HepG2 (cell line): ENCODE data around the gene SEMA3F. TPM values are rescaled to one million over a fixed set of nuclear protein-coding genes. Genes with fewer than 3 reads are reported as not detected.

Experiments used
- CEBPB ChIP-seq: IDR thresholded peaks from 2 replicates; pipeline ENCODE4 v1.6.1; 2011; ENCODE audit warnings: low read depth, low read length, improper control_type of control experiment, borderline replicate concordance
- HOXA7 ChIP-seq: sonication (generic); formaldehyde crosslinking; IDR thresholded peaks from 2 replicates; pipeline ENCODE4 v1.8.1; 2022; ENCODE audit warnings: mild to moderate bottlenecking, missing genetic modification reagents, moderate library complexity
- MIXL1 ChIP-seq: IDR thresholded peaks from 2 replicates; pipeline ENCODE4 v1.6.1; 2016
- MXD3 ChIP-seq: IDR thresholded peaks from 2 replicates; pipeline ENCODE4 v1.6.1; 2016; ENCODE audit warnings: mild to moderate bottlenecking, missing biosample characterization, missing genetic modification reagents
- MXD4 ChIP-seq: IDR thresholded peaks from 2 replicates; pipeline ENCODE4 v1.6.1; 2016; ENCODE audit warnings: mild to moderate bottlenecking, missing biosample characterization, missing genetic modification reagents
- NCOA2 ChIP-seq: sonication (generic); formaldehyde crosslinking; IDR thresholded peaks from 2 replicates; pipeline ENCODE4 v1.8.0; 2022; ENCODE audit warnings: inconsistent platforms
- NFKB2 ChIP-seq: sonication (generic); formaldehyde crosslinking; IDR thresholded peaks from 2 replicates; pipeline ENCODE4 v1.4.0; 2020; ENCODE audit warnings: missing genetic modification reagents, borderline replicate concordance
- NPAS2 ChIP-seq: sonication (generic); formaldehyde crosslinking; IDR thresholded peaks from 2 replicates; pipeline ENCODE4 v1.8.0; 2022; ENCODE audit warnings: mild to moderate bottlenecking, missing genetic modification reagents, borderline replicate concordance
- PHB2 ChIP-seq: fragments of 450-650 bp; IDR thresholded peaks from 2 replicates; pipeline ENCODE4 v1.6.1; 2018; ENCODE audit not compliant: partially characterized antibody
- SIN3A ChIP-seq: IDR thresholded peaks from 2 replicates; pipeline ENCODE4 v1.6.1; 2011; ENCODE audit warnings: low read depth, mild to moderate bottlenecking, control low read depth, low read length, borderline replicate concordance
- SMAD9 ChIP-seq: sonication (generic); formaldehyde crosslinking; IDR thresholded peaks from 2 replicates; pipeline ENCODE4 v1.5.1; 2020; ENCODE audit warnings: mild to moderate bottlenecking, missing genetic modification reagents
- SMARCC2 ChIP-seq: fragments of 450-650 bp; IDR thresholded peaks from 2 replicates; pipeline ENCODE4 v1.6.1; 2017; ENCODE audit warnings: antibody characterized with exemption, mild to moderate bottlenecking
- STAT5B ChIP-seq: sonication (generic); formaldehyde crosslinking; IDR thresholded peaks from 2 replicates; pipeline ENCODE4 v1.4.0; 2020; ENCODE audit warnings: missing genetic modification reagents
- ZFAT ChIP-seq: sonication (generic); formaldehyde crosslinking; conservative IDR thresholded peaks from 2 replicates; pipeline ENCODE4 v1.8.1; 2023; ENCODE audit warnings: missing genetic modification reagents, inconsistent platforms
- ZNF260 ChIP-seq: sonication (generic); formaldehyde crosslinking; IDR thresholded peaks from 2 replicates; pipeline ENCODE4 v1.4.0; 2020; ENCODE audit warnings: missing genetic modification reagents, low read depth, mild to moderate bottlenecking, borderline replicate concordance
- ZNF367 ChIP-seq: sonication (generic); formaldehyde crosslinking; IDR thresholded peaks from 2 replicates; pipeline ENCODE4 v1.4.0; 2020; ENCODE audit warnings: missing genetic modification reagents, borderline replicate concordance
- ZNF414 ChIP-seq: sonication (generic); formaldehyde crosslinking; IDR thresholded peaks from 2 replicates; pipeline ENCODE4 v1.5.0; 2020; ENCODE audit warnings: missing genetic modification reagents
- ZNF432 ChIP-seq: sonication (generic); formaldehyde crosslinking; IDR thresholded peaks from 2 replicates; pipeline ENCODE4 v1.5.0; 2020; ENCODE audit warnings: missing genetic modification reagents, mild to moderate bottlenecking, borderline replicate concordance
- ZNF572 ChIP-seq: sonication (generic); formaldehyde crosslinking; IDR thresholded peaks from 2 replicates; pipeline ENCODE4 v1.5.1; 2020; ENCODE audit warnings: mild to moderate bottlenecking, missing genetic modification reagents
- polyA plus RNA-seq, 8 experiments: library from polyadenylated mRNA; depleted of rRNA in 3 of 8; stranded (reverse) in 7 of 8; unstranded in 1 of 8; fragments of >200 nt; fragmentation: Illumina TruSeq in 4 of 8; extraction: Trizol in 4 of 8; gene quantifications; 2 replicates each; pipeline versions ENCODE4 v1.2.1 to v1.2.3, GENCODE V29; 2011 to 2016; ENCODE audit warnings: low read depth in 4 of 8, missing spikeins in 1 of 8, mixed read lengths in 1 of 8; ENCODE audit not compliant: insufficient read depth in 1 of 8
- total RNA-seq, 5 experiments: library from RNA; depleted of rRNA; stranded (reverse); fragments of >200 nt; fragmentation: Illumina TruSeq; extraction: Trizol; gene quantifications; 2 replicates each; pipeline ENCODE4 v1.2.3, GENCODE V29; 2016; ENCODE audit warnings: low read depth in 1 of 5
- TF ChIP-seq, protein P1 (sequence below): sonication (generic); formaldehyde crosslinking; IDR thresholded peaks from 2 replicates; pipeline ENCODE4 v1.4.0; 2020; ENCODE audit warnings: missing genetic modification reagents, borderline replicate concordance
- TF ChIP-seq, protein P2 (sequence below): sonication (generic); formaldehyde crosslinking; IDR thresholded peaks from 2 replicates; pipeline ENCODE4 v1.4.0; 2020; ENCODE audit warnings: mild to moderate bottlenecking, low read depth, missing genetic modification reagents
- TF ChIP-seq, protein P3 (sequence below): sonication (generic); formaldehyde crosslinking; IDR thresholded peaks from 2 replicates; pipeline ENCODE4 v1.5.1; 2020; ENCODE audit warnings: missing genetic modification reagents, mild to moderate bottlenecking, borderline replicate concordance
- TF ChIP-seq, protein P4 (sequence below): sonication (generic); formaldehyde crosslinking; IDR thresholded peaks from 2 replicates; pipeline ENCODE4 v1.8.1; 2023; ENCODE audit warnings: mild to moderate bottlenecking, missing genetic modification reagents, borderline replicate concordance

Gene SEMA3F
- total and polyA plus RNA-seq, 2 of the 13 experiments (the other 11 are each of a cell fraction or from before 2014, with no cell fraction given): 7.6 to 17.2 TPM

- TF ChIP-seq ZNF414 (CRISPR knock-in tag) (no peak), ZNF432 (no peak), SIN3A (no peak; the same call in 1 of the 2 replicates), ZNF367 (CRISPR knock-in tag) (no peak), SMARCC2 (no peak), SMAD9 (CRISPR knock-in tag) (no peak), NFKB2 (0 out of 2 replicates have a peak, but pooled peaks have one; percentile 16), STAT5B (CRISPR knock-in tag) (no peak), MXD3 (CRISPR knock-in tag) (no peak), CEBPB (no peak), ZNF572 (CRISPR knock-in tag) (no peak), ZFAT (CRISPR knock-in tag) (no peak), MXD4 (CRISPR knock-in tag) (0 out of 2 replicates have a peak, but pooled peaks have one; percentile 41), HOXA7 (CRISPR knock-in tag) (no peak), NCOA2 (CRISPR knock-in tag) (peak; percentile 88), NPAS2 (CRISPR knock-in tag) (no peak), ZNF260 (CRISPR knock-in tag) (no peak), MIXL1 (CRISPR knock-in tag) (no peak; the same call in 1 of the 2 replicates), PHB2 (no peak)
- TF ChIP-seq, protein P1, sequence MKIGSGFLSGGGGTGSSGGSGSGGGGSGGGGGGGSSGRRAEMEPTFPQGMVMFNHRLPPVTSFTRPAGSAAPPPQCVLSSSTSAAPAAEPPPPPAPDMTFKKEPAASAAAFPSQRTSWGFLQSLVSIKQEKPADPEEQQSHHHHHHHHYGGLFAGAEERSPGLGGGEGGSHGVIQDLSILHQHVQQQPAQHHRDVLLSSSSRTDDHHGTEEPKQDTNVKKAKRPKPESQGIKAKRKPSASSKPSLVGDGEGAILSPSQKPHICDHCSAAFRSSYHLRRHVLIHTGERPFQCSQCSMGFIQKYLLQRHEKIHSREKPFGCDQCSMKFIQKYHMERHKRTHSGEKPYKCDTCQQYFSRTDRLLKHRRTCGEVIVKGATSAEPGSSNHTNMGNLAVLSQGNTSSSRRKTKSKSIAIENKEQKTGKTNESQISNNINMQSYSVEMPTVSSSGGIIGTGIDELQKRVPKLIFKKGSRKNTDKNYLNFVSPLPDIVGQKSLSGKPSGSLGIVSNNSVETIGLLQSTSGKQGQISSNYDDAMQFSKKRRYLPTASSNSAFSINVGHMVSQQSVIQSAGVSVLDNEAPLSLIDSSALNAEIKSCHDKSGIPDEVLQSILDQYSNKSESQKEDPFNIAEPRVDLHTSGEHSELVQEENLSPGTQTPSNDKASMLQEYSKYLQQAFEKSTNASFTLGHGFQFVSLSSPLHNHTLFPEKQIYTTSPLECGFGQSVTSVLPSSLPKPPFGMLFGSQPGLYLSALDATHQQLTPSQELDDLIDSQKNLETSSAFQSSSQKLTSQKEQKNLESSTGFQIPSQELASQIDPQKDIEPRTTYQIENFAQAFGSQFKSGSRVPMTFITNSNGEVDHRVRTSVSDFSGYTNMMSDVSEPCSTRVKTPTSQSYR: peak; percentile 55; the same call in 1 of the 2 replicates
- TF ChIP-seq, protein P2, sequence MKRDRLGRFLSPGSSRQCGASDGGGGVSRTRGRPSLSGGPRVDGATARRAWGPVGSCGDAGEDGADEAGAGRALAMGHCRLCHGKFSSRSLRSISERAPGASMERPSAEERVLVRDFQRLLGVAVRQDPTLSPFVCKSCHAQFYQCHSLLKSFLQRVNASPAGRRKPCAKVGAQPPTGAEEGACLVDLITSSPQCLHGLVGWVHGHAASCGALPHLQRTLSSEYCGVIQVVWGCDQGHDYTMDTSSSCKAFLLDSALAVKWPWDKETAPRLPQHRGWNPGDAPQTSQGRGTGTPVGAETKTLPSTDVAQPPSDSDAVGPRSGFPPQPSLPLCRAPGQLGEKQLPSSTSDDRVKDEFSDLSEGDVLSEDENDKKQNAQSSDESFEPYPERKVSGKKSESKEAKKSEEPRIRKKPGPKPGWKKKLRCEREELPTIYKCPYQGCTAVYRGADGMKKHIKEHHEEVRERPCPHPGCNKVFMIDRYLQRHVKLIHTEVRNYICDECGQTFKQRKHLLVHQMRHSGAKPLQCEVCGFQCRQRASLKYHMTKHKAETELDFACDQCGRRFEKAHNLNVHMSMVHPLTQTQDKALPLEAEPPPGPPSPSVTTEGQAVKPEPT: no peak
- TF ChIP-seq, protein P3, sequence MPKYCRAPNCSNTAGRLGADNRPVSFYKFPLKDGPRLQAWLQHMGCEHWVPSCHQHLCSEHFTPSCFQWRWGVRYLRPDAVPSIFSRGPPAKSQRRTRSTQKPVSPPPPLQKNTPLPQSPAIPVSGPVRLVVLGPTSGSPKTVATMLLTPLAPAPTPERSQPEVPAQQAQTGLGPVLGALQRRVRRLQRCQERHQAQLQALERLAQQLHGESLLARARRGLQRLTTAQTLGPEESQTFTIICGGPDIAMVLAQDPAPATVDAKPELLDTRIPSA (CRISPR knock-in tag): no peak
- TF ChIP-seq, protein P4, sequence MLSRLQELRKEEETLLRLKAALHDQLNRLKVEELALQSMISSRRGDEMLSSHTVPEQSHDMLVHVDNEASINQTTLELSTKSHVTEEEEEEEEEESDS (CRISPR knock-in tag): no peak
Measured at GRCh38 chr3:50210510-50211367, 55.6 kb downstream of the SEMA3F start (continued).
